Measurements from ENCODE around the gene HERC6. TPM values are rescaled to one million over a fixed set of nuclear protein-coding genes. Genes with fewer than 3 reads are reported as not detected.

Gene HERC6
- total and polyA plus RNA-seq, 2 of the 8 experiments (the other 6 are each of a cell fraction or from before 2014, with no cell fraction given) = 3.7 to 3.8 TPM

DNA sequence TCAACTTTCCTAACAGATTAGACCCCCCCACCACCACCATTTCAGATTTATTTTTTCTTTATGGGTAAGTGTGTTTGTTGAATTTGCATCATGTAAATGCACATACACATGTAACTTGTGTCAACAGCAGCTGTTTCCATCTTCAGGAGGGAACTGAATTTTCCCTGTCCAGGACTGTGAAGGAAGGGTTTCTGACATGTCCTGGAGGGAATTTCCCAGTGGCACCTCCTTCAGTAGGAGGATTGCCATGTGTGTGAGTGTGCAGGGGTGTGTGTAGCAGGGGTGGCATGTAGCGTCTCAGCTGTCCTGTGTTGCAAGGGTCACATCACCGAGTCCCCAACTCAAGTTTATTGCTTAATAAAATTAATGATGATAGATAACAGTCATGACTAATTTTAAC is 19.7 kb downstream of the HERC6 start:
- Histone ChIP-seq H3K27me3 (replicated peaks in 1 of 4; ENCODE audit: control insufficient read depth in 3 of 4, extremely low read depth in 1 of 4, insufficient read depth in 3 of 4, low read length in 3 of 4) (no peaks in the 10 kb centered on the region), H2BK20ac (ENCODE audit: low read length) (no peak overlapping the region), H4K91ac (replicated peaks; ENCODE audit: insufficient read length, low read length) (no peak overlapping the region), H2BK5ac (ENCODE audit: low read depth, low read length) (no peak overlapping the region), H3K79me1 (ENCODE audit: low read depth, low read length) (no peaks in the 10 kb centered on the region), H4K8ac (ENCODE audit: extremely low read depth, insufficient read depth, low read length) (no peak overlapping the region), H4K5ac (ENCODE audit: insufficient read length, low read depth, low read length) (no peak overlapping the region), H2BK12ac (ENCODE audit: low read depth, low read length) (no peak overlapping the region), H3K36me3 (ENCODE audit: control insufficient read depth in 2 of 4, insufficient read depth in 4 of 4, low read length in 3 of 4) (no peaks in the 10 kb centered on the region), H3K4me3 (ENCODE audit: extremely low read depth in 1 of 4, insufficient read depth in 2 of 4, low read depth in 3 of 4, low read length in 4 of 4) (no peak overlapping the region), H2AFZ (ENCODE audit: low read length) (no peak overlapping the region), H3K4me1 (replicated peaks in 1 of 4; ENCODE audit: control insufficient read depth in 3 of 4, insufficient read depth in 4 of 4, low read length in 3 of 4) (no peaks in the 10 kb centered on the region), H3K79me2 (ENCODE audit: control insufficient read depth in 1 of 2, insufficient read depth in 2 of 2, low read length in 2 of 2) (no peaks in the 10 kb centered on the region), H3K4ac (replicated peaks; ENCODE audit: insufficient read length, low read depth, low read length) (no peak overlapping the region), H3K14ac (ENCODE audit: insufficient read length) (no peak overlapping the region), H4K20me1 (replicated peaks in 1 of 2; ENCODE audit: control insufficient read depth in 1 of 2, insufficient read depth in 2 of 2, low read length in 2 of 2) (no peaks in the 10 kb centered on the region), H3K18ac (ENCODE audit: extremely low read depth, low read length) (no peak overlapping the region), H3K23me2 (ENCODE audit: low read depth, low read length) (no peaks in the 10 kb centered on the region), H2AK5ac (ENCODE audit: low read depth, low read length) (no peak overlapping the region), H3K56ac (replicated peaks; ENCODE audit: insufficient read length, low read depth, low read length) (no peak overlapping the region), H2BK15ac (ENCODE audit: low read length) (no peak overlapping the region), H3K27ac (ENCODE audit: low read depth, low read length) (no peak overlapping the region), H3K4me2 (ENCODE audit: insufficient read depth in 1 of 2, low read depth in 2 of 2, low read length in 2 of 2) (no peak overlapping the region), H3K9me3 (ENCODE audit: insufficient read depth in 2 of 2, low read depth in 1 of 2, low read length in 1 of 2) (no peaks in the 10 kb centered on the region), H3K23ac (ENCODE audit: insufficient read length) (no peak overlapping the region), H3K9ac (replicated peaks in 1 of 4; ENCODE audit: extremely low read depth in 1 of 4, low read depth in 3 of 4, low read length in 3 of 4) (no peak overlapping the region), H2BK120ac (replicated peaks; ENCODE audit: low read depth, low read length) (no peak overlapping the region)
- WGBS, 2 experiments (ENCODE audit: extremely low coverage in 1 of 2, insufficient coverage in 1 of 2, insufficient read length in 1 of 2, insufficient replicate concordance in 2 of 2, low coverage in 1 of 2, low lambda C conversion rate in 2 of 2, missing lambda C conversion rate in 1 of 2) = 82% methylated on average over 2 of the region's 2 CpGs; no CpG with 5 or more reads in 1 of the 2 experiments
- FAIRE-seq = no peak
- ChIA-PET POLR2A (ENCODE audit: partially characterized antibody) (no interaction called here), CTCF (ENCODE audit: partially characterized antibody) (no interaction called here)
- DNase-seq (ENCODE audit: low read depth in 1 of 2, low spot score in 2 of 2) = no peak
- TF ChIP-seq BCL11A (IDR thresholded peaks at IDR 0.05; ENCODE audit: low read depth in 2 of 2, low read length in 2 of 2) (no peak), KDM1A (IDR thresholded peaks at IDR 0.05; ENCODE audit: borderline replicate concordance, low read length) (no peak), SIX5 (IDR thresholded peaks at IDR 0.05; ENCODE audit: low read depth, low read length) (no peak), HDAC6 (IDR thresholded peaks at IDR 0.05; ENCODE audit: low read depth, low read length) (no peak), JUN (IDR thresholded peaks at IDR 0.05; ENCODE audit: low read depth, low read length) (no peak), MAX (IDR thresholded peaks at IDR 0.05) (no peak), RNF2 (IDR thresholded peaks at IDR 0.05; ENCODE audit: borderline replicate concordance, low read depth, low read length, missing control alignments, poor library complexity, severe bottlenecking) (no peak)

Data from H1 (cell line).